DOHH2 (cell line): Measurements from ENCODE around the gene UAP1L1.

ENCODE experiments used
- EZH2phosphoT487 ChIP-seq: fragments of 200-600 bp; sonication (generic); IDR thresholded peaks from 2 replicates; pipeline ENCODE4 v1.6.1; 2017; ENCODE audit warnings: borderline replicate concordance, mild to moderate bottlenecking, antibody characterized with exemption, low read length, moderate library complexity, mixed read lengths
- TF ChIP-seq, protein P1 (sequence below): fragments of 200-600 bp; sonication (generic); IDR thresholded peaks from one replicate; pipeline ENCODE4 v1.5.1; 2014; ENCODE audit warnings: antibody characterized with exemption, mild to moderate bottlenecking, low read depth, low read length; ENCODE audit not compliant: poor library complexity, severe bottlenecking

DNA sequence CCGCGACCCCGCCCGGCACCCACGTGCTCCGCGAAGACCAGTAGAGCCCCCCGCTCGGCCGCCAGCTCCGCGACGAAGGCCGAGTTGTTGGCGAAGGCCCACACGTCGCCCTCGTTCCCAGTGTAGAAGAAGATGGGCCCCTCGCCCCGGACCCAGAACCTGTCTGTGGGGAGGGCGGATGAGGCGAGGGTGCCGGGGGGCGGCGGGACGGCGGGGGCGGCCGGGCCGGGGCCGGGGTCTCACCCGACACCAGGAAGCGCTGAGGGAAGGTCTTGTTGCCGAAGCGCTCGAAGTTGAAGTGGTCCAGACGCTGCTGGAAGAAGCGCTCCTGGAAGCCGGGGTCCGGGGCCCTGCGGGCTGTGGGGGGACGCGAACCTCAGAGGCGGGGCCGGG lies 36.9 kb downstream of the UAP1L1 start:
- TF ChIP-seq, protein P1, sequence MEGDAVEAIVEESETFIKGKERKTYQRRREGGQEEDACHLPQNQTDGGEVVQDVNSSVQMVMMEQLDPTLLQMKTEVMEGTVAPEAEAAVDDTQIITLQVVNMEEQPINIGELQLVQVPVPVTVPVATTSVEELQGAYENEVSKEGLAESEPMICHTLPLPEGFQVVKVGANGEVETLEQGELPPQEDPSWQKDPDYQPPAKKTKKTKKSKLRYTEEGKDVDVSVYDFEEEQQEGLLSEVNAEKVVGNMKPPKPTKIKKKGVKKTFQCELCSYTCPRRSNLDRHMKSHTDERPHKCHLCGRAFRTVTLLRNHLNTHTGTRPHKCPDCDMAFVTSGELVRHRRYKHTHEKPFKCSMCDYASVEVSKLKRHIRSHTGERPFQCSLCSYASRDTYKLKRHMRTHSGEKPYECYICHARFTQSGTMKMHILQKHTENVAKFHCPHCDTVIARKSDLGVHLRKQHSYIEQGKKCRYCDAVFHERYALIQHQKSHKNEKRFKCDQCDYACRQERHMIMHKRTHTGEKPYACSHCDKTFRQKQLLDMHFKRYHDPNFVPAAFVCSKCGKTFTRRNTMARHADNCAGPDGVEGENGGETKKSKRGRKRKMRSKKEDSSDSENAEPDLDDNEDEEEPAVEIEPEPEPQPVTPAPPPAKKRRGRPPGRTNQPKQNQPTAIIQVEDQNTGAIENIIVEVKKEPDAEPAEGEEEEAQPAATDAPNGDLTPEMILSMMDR: no peak
- TF ChIP-seq EZH2phosphoT487: no peak
